ENCODE results near the gene EMB. TPM values are rescaled to one million over a fixed set of nuclear protein-coding genes. Genes with fewer than 3 reads are reported as not detected.
"Not testable (repeated sequence)": the region's sequence is repeated elsewhere in the genome, so short reads cannot be mapped to it uniquely, and the experiment has no call there.

The EMB gene
- total and polyA plus RNA-seq, 2 of the 4 experiments (the other 2 are of a cell fraction), result 1.2 to 1.4 TPM

- H3K14ac ChIP-seq (replicated peaks; ENCODE audit: low read depth, low read length); POLR2A ChIA-PET (ENCODE audit: unreplicated experiment); H3K4me3 ChIP-seq (ENCODE audit: insufficient read depth, low read depth, low read length); H2AK5ac ChIP-seq (ENCODE audit: low read depth, low read length); H4K5ac ChIP-seq (ENCODE audit: low read depth, low read length); H4K20me1 ChIP-seq (ENCODE audit: insufficient read depth, low read length); H3K9ac ChIP-seq (ENCODE audit: low read depth, low read length); H2AK9ac ChIP-seq (replicated peaks; ENCODE audit: low read depth, low read length, poor library complexity); H3K4me2 ChIP-seq (ENCODE audit: low read depth, low read length); H3K18ac ChIP-seq (ENCODE audit: low read depth, low read length); dilution Hi-C loops (cut with HindIII; ENCODE audit: low sequenced_read_pairs, unreplicated experiment); H4K8ac ChIP-seq (ENCODE audit: low read depth in 2 of 2, low read length in 2 of 2); H3K79me1 ChIP-seq (ENCODE audit: low read depth in 1 of 2, low read length in 2 of 2); H2BK5ac ChIP-seq (ENCODE audit: low read depth, low read length, poor library complexity, severe bottlenecking); H2BK15ac ChIP-seq (ENCODE audit: low read depth, low read length); intact Hi-C loops (cut with micrococcal nuclease); H3K9me1 ChIP-seq (ENCODE audit: insufficient read depth, low read length); H2BK120ac ChIP-seq (ENCODE audit: low read depth, low read length); H2BK20ac ChIP-seq (ENCODE audit: low read depth, low read length); H3K9me3 ChIP-seq (ENCODE audit: control insufficient read depth, insufficient read depth, low read length); CTCF ChIA-PET; H2AFZ ChIP-seq (replicated peaks; ENCODE audit: low read length, poor library complexity); H3K27me3 ChIP-seq (ENCODE audit: control insufficient read depth, insufficient read depth, low read length); in situ Hi-C loops (cut with MboI; ENCODE audit: low sequenced_read_pairs); H3K23ac ChIP-seq (ENCODE audit: low read depth, low read length); BruUV-seq (replicated peaks); H4K91ac ChIP-seq (ENCODE audit: insufficient read depth, low read depth, low read length); H3K36me3 ChIP-seq (ENCODE audit: control insufficient read depth, insufficient read depth, low read length); H3K27ac ChIP-seq (ENCODE audit: insufficient read depth, low read length); H3K4ac ChIP-seq (ENCODE audit: low read depth, low read length); H3K56ac ChIP-seq (ENCODE audit: extremely low read depth, insufficient read depth, low read length); H3K4me1 ChIP-seq (ENCODE audit: control insufficient read depth, insufficient read depth, low read length): not testable (repeated sequence)
- DNase-seq, result peak; percentile 58
- WGBS, 2 experiments (ENCODE audit: extremely low coverage in 2 of 2, insufficient read length in 1 of 2), result no CpG with 5 or more reads among the region's 2 CpGs
- 0 out of 2 replicates have a peak, but pooled peaks have one; percentile 46 for ATAC-seq (ENCODE audit: low read depth)
Observed at GRCh38 chr5:50393925-50394609, 47.0 kb downstream of the EMB start.

GRCh38 chr5:50392289-50392688 is 48.8 kb downstream of the EMB start:
- H2BK5ac ChIP-seq (ENCODE audit: low read depth, low read length, poor library complexity, severe bottlenecking); H3K9me3 ChIP-seq (ENCODE audit: control insufficient read depth, insufficient read depth, low read length); H4K8ac ChIP-seq (ENCODE audit: low read depth in 2 of 2, low read length in 2 of 2); BruUV-seq (replicated peaks); H3K4me3 ChIP-seq (ENCODE audit: insufficient read depth, low read depth, low read length); H3K9ac ChIP-seq (ENCODE audit: low read depth, low read length); H3K4me1 ChIP-seq (ENCODE audit: control insufficient read depth, insufficient read depth, low read length); ATAC-seq (ENCODE audit: low read depth); H3K36me3 ChIP-seq (ENCODE audit: control insufficient read depth, insufficient read depth, low read length); H2BK120ac ChIP-seq (ENCODE audit: low read depth, low read length); DNase-seq; H4K91ac ChIP-seq (ENCODE audit: insufficient read depth, low read depth, low read length); H3K79me1 ChIP-seq (ENCODE audit: low read depth in 1 of 2, low read length in 2 of 2); H3K27ac ChIP-seq (ENCODE audit: insufficient read depth, low read length); dilution Hi-C loops (cut with HindIII; ENCODE audit: low sequenced_read_pairs, unreplicated experiment); H3K4ac ChIP-seq (ENCODE audit: low read depth, low read length); POLR2A ChIA-PET (ENCODE audit: unreplicated experiment); H3K56ac ChIP-seq (ENCODE audit: extremely low read depth, insufficient read depth, low read length); H3K27me3 ChIP-seq (ENCODE audit: control insufficient read depth, insufficient read depth, low read length); H3K14ac ChIP-seq (replicated peaks; ENCODE audit: low read depth, low read length); H2BK20ac ChIP-seq (ENCODE audit: low read depth, low read length); H3K23ac ChIP-seq (ENCODE audit: low read depth, low read length); H4K5ac ChIP-seq (ENCODE audit: low read depth, low read length); H4K20me1 ChIP-seq (ENCODE audit: insufficient read depth, low read length); in situ Hi-C loops (cut with MboI; ENCODE audit: low sequenced_read_pairs); intact Hi-C loops (cut with micrococcal nuclease); H2AFZ ChIP-seq (replicated peaks; ENCODE audit: low read length, poor library complexity); H3K4me2 ChIP-seq (ENCODE audit: low read depth, low read length); H2AK9ac ChIP-seq (replicated peaks; ENCODE audit: low read depth, low read length, poor library complexity); CTCF ChIA-PET; H3K18ac ChIP-seq (ENCODE audit: low read depth, low read length); H2AK5ac ChIP-seq (ENCODE audit: low read depth, low read length); H3K9me1 ChIP-seq (ENCODE audit: insufficient read depth, low read length); H2BK15ac ChIP-seq (ENCODE audit: low read depth, low read length): not testable (repeated sequence)
- WGBS, 2 experiments (ENCODE audit: extremely low coverage in 2 of 2, insufficient read length in 1 of 2), result no CpG with 5 or more reads among the region's 3 CpGs

Data from IMR-90 (cell line).